ENCODE measurements around the gene SESN1.

SESN1 gene

GRCh38 chr6:108940741-108941140 is 153.9 kb downstream of the SESN1 start:
- TF ChIP-seq CTCF (IDR thresholded peaks at IDR 0.05): no peak

- no peak for TF ChIP-seq CTCF (IDR thresholded peaks at IDR 0.05)
These were observed 157.5 kb downstream of the SESN1 start for GRCh38 chr6:108937170-108937569.
